KMS-11 (cell line): Measurements from ENCODE around the gene FLACC1.

Experiments
- H2AFZ ChIP-seq: fragments of 200-600 bp; sonication (generic); 2 replicates; pipeline ENCODE4 v1.6.1; 2016; ENCODE audit warnings: antibody characterized with exemption, mixed run types, low read depth
- H3K27ac ChIP-seq: fragments of 200-600 bp; sonication (generic); 2 replicates; pipeline ENCODE4 v1.6.1; 2016; ENCODE audit warnings: mild to moderate bottlenecking, mixed run types
- H3K27me3 ChIP-seq: fragments of 200-600 bp; sonication (generic); 2 replicates; pipeline ENCODE4 v1.6.1; 2017; ENCODE audit warnings: mild to moderate bottlenecking, low read depth, mixed run types, moderate library complexity; ENCODE audit not compliant: insufficient read depth
- H3K36me3 ChIP-seq: fragments of 200-600 bp; sonication (generic); 2 replicates; pipeline ENCODE4 v1.6.1; 2017; ENCODE audit warnings: mild to moderate bottlenecking, mixed run types; ENCODE audit not compliant: insufficient read depth
- H3K4me1 ChIP-seq: fragments of 200-600 bp; sonication (generic); 2 replicates; pipeline ENCODE4 v1.6.1; 2016; ENCODE audit warnings: mild to moderate bottlenecking, low read depth, mixed run types; ENCODE audit not compliant: poor library complexity, severe bottlenecking
- H3K4me2 ChIP-seq: fragments of 200-600 bp; sonication (generic); 2 replicates; pipeline ENCODE4 v1.7.0; 2016; ENCODE audit warnings: mild to moderate bottlenecking, mixed run types
- H3K4me3 ChIP-seq: fragments of 200-600 bp; sonication (generic); IDR thresholded peaks from 2 replicates; pipeline ENCODE4 v1.6.1; 2017; ENCODE audit warnings: low read depth, low read length, mixed read lengths; ENCODE audit not compliant: insufficient read depth
- H3K79me2 ChIP-seq: fragments of 200-600 bp; sonication (generic); 2 replicates; pipeline ENCODE4 v1.6.1; 2016; ENCODE audit warnings: low read depth, mixed run types; ENCODE audit not compliant: insufficient read depth
- H3K9ac ChIP-seq: fragments of 200-600 bp; sonication (generic); 2 replicates; pipeline ENCODE4 v1.6.1; 2016; ENCODE audit warnings: mild to moderate bottlenecking, mixed run types
- H4K20me1 ChIP-seq: fragments of 200-600 bp; sonication (generic); 2 replicates; pipeline ENCODE4 v1.6.1; 2016; ENCODE audit warnings: mild to moderate bottlenecking, mixed run types; ENCODE audit not compliant: insufficient read depth
- CTCF ChIP-seq: fragments of 200-600 bp; sonication (generic); conservative IDR thresholded peaks from 2 replicates; pipeline ENCODE4 v1.6.1; 2017; ENCODE audit warnings: low read depth, mild to moderate bottlenecking, antibody characterized with exemption, low read length, moderate library complexity, mixed read lengths

Gene FLACC1

GRCh38 chr2:201260302-201260800 is 96.8 kb downstream of the FLACC1 start, which contains the start of gene CASP8:
TSS of gene CASP8 (plus strand) at chr2:201260536. CDS start at chr2:201266487, 5,951 bp downstream.
- Histone ChIP-seq H3K9ac (peak within 1 kb of the TSS; percentile 82), H3K36me3 (no peaks in the 10 kb centered on the region), H3K79me2 (peaks cover 78% of the 10 kb centered on the region), H3K27ac (peak within 1 kb of the TSS; percentile 96), H3K4me3 (peak within 1 kb of the TSS; percentile 37), H3K27me3 (no peaks in the 10 kb centered on the region), H3K4me2 (peak within 1 kb of the TSS; percentile 99), H3K4me1 (peaks cover 77% of the 10 kb centered on the region), H2AFZ (no peak within 1 kb of the TSS), H4K20me1 (no peaks in the 10 kb centered on the region)
- TF ChIP-seq CTCF, result no peak

- TF ChIP-seq CTCF, result no peak
- no peak overlapping the region for H2AFZ ChIP-seq
- peak overlapping the region; percentile 96 for H3K27ac ChIP-seq
- H3K4me1 ChIP-seq, result peaks cover 77% of the 10 kb centered on the region
- peaks cover 74% of the 10 kb centered on the region for H3K79me2 ChIP-seq
- H3K4me3 ChIP-seq, result no peak overlapping the region
- H3K27me3 ChIP-seq, result no peaks in the 10 kb centered on the region
- H4K20me1 ChIP-seq, result no peaks in the 10 kb centered on the region
- peak overlapping the region; percentile 99 for H3K4me2 ChIP-seq
- peak overlapping the region; percentile 82 for H3K9ac ChIP-seq
- no peaks in the 10 kb centered on the region for H3K36me3 ChIP-seq
Measured at GRCh38 chr2:201258666-201259615, 98.2 kb downstream of the FLACC1 start.

DNA sequence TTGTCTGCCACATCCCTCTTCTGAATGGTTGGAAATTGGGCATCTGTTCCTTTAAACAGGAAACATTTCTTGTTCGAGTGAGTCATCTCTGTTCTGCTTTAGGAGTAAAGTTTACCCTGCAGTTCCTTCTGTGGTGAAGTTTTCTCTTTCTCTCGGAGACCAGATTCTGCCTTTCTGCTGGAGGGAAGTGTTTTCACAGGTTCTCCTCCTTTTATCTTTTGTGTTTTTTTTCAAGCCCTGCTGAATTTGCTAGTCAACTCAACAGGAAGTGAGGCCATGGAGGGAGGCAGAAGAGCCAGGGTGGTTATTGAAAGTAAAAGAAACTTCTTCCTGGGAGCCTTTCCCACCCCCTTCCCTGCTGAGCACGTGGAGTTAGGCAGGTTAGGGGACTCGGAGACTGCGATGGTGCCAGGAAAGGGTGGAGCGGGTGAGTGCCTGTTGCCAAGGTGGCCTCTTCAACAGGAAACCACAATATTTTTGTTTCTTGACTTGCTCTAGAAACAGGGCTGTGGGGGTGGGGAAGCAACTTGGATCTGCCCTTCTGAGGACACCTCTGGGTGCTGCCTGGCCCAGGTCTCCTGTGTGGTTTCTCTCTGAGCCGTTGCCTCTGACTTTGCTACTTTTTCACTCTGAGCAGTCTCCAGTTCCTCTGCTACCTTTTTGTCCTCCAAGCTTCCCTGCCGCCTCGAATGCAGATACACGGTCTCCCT is 99.0 kb downstream of the FLACC1 start:
- Histone ChIP-seq H3K4me1 (peaks cover 77% of the 10 kb centered on the region), H3K27ac (peak overlapping the region; percentile 96), H3K4me2 (peak overlapping the region; percentile 99), H3K9ac (peak overlapping the region; percentile 82), H2AFZ (peak overlapping the region; percentile 0; the same call in 1 of the 2 replicates), H3K27me3 (no peaks in the 10 kb centered on the region), H4K20me1 (no peaks in the 10 kb centered on the region), H3K79me2 (peaks cover 73% of the 10 kb centered on the region), H3K36me3 (no peaks in the 10 kb centered on the region), H3K4me3 (no peak overlapping the region)
- no peak; the same call in 1 of the 2 replicates for TF ChIP-seq CTCF

GRCh38 chr2:201257381-201257955 is 99.7 kb downstream of the FLACC1 start:
- Histone ChIP-seq H3K36me3 (no peaks in the 10 kb centered on the region), H3K9ac (peak overlapping the region; percentile 82), H3K4me1 (peaks cover 77% of the 10 kb centered on the region), H3K27me3 (no peaks in the 10 kb centered on the region), H3K27ac (peak overlapping the region; percentile 96), H3K4me2 (peak overlapping the region; percentile 99), H2AFZ (peak overlapping the region; percentile 0; the same call in 1 of the 2 replicates), H3K4me3 (peak overlapping the region; percentile 47), H4K20me1 (no peaks in the 10 kb centered on the region), H3K79me2 (peaks cover 70% of the 10 kb centered on the region)
- no peak; the same call in 1 of the 2 replicates for TF ChIP-seq CTCF
